OCI-LY7 (cell line): ENCODE results near the gene PAK6. TPM values are rescaled to one million over a fixed set of nuclear protein-coding genes. Genes with fewer than 3 reads are reported as not detected.

ENCODE experiments used
- BruUV-seq: library from RNA; stranded (reverse); fragments of 400-500 nt; replicated peaks from 2 replicates; lab custom pipeline; 2021; lab: Mats Ljungman, UMichigan
- CTCF ChIA-PET: fragments of 300-600 bp; sonication (Branson Sonifier 250); formaldehyde crosslinking; loops from one replicate; lab custom pipeline; 2022; ENCODE audit warnings: antibody characterized with exemption; ENCODE audit not compliant: unreplicated experiment; lab: Charles Lee
- POLR2A ChIA-PET: fragments of 300-600 bp; sonication (Branson Sonifier 250); formaldehyde crosslinking; loops from one replicate; lab custom pipeline; 2022; ENCODE audit warnings: antibody characterized with exemption; lab: Charles Lee
- DNase-seq: peaks from one replicate; pipeline ENCODE4 v3.0.0-alpha.2; 2015; ENCODE audit warnings: low spot score
- H2AFZ ChIP-seq: fragments of 200-600 bp; sonication (generic), shearing (Covaris generic); 2 replicates; pipeline ENCODE4 v1.6.1; 2014; ENCODE audit warnings: mild to moderate bottlenecking, antibody characterized with exemption, low read length, moderate library complexity
- H3K27ac ChIP-seq: fragments of 200-600 bp; sonication (generic); 2 replicates; pipeline ENCODE4 v1.5.1; 2014; ENCODE audit warnings: mixed run types, low read depth, mild to moderate bottlenecking, moderate library complexity, low read length, inconsistent platforms; ENCODE audit not compliant: poor library complexity, severe bottlenecking
- H3K36me3 ChIP-seq: fragments of 200-600 bp; sonication (generic); 2 replicates; pipeline ENCODE4 v1.6.1; 2014; ENCODE audit warnings: mild to moderate bottlenecking, antibody characterized with exemption, low read length, moderate library complexity, mixed read lengths; ENCODE audit not compliant: insufficient read depth
- H3K4me1 ChIP-seq: fragments of 200-600 bp; sonication (generic); 2 replicates; pipeline ENCODE4 v1.5.1; 2014; ENCODE audit warnings: mild to moderate bottlenecking, low read length; ENCODE audit not compliant: insufficient read depth, poor library complexity, severe bottlenecking
- H3K4me2 ChIP-seq: fragments of 200-600 bp; sonication (generic); 2 replicates; pipeline ENCODE4 v1.6.1; 2014; ENCODE audit warnings: mild to moderate bottlenecking, low read length
- H3K4me3 ChIP-seq: fragments of 200-600 bp; sonication (generic); 2 replicates; pipeline ENCODE4 v1.5.1; 2014; ENCODE audit warnings: mild to moderate bottlenecking, low read depth, low read length; ENCODE audit not compliant: poor library complexity, severe bottlenecking
- H3K79me2 ChIP-seq: fragments of 200-600 bp; sonication (generic); 2 replicates; pipeline ENCODE4 v1.6.1; 2016; ENCODE audit warnings: low read depth, mild to moderate bottlenecking, low read length, moderate library complexity, mixed read lengths; ENCODE audit not compliant: insufficient read depth
- H3K9me2 ChIP-seq: fragments of 200-600 bp; sonication (generic); 2 replicates; pipeline ENCODE4 v1.6.1; 2016; ENCODE audit warnings: mild to moderate bottlenecking, low read length, mixed read lengths; ENCODE audit not compliant: insufficient read depth
- H3K9me3 ChIP-seq: fragments of 200-600 bp; sonication (generic); 2 replicates; pipeline ENCODE4 v1.6.1; 2014; ENCODE audit warnings: mild to moderate bottlenecking, mixed run types, low read length, mixed read lengths
- H4K20me1 ChIP-seq: fragments of 200-600 bp; sonication (generic); 2 replicates; pipeline ENCODE4 v1.6.1; 2014; ENCODE audit warnings: mild to moderate bottlenecking, antibody characterized with exemption, low read length, moderate library complexity, mixed read lengths; ENCODE audit not compliant: insufficient read depth
- CTCF ChIP-seq: fragments of 200-600 bp; sonication (generic); conservative IDR thresholded peaks from 2 replicates; pipeline ENCODE4 v1.5.1; 2014; ENCODE audit warnings: mild to moderate bottlenecking, antibody characterized with exemption, low read length, moderate library complexity, mixed read lengths
- EZH2phosphoT487 ChIP-seq: fragments of 200-600 bp; sonication (generic); IDR thresholded peaks from 2 replicates; pipeline ENCODE4 v1.6.1; 2018; ENCODE audit warnings: low read depth, borderline replicate concordance, mild to moderate bottlenecking, mixed run types, antibody characterized with exemption, low read length, moderate library complexity, mixed read lengths
- intact Hi-C: fragments of 100-400 bp; cut with micrococcal nuclease; formaldehyde crosslinking; loops from one replicate; pipeline ENCODE4 v1.10.0; 2022; ENCODE audit not compliant: unreplicated experiment
- total RNA-seq, 2 experiments: library from RNA; depleted of rRNA in 1 of 2; stranded (reverse); fragments of >200 nt in 1 of 2; shearing (Covaris generic) in 1 of 2; gene quantifications; 2 replicates each; pipeline ENCODE4 v1.2.3, GENCODE V29; 2014 to 2022

PAK6 gene
- total RNA-seq, 2 experiments from 2014 or later = 0.03 TPM; not detected in 1

GRCh38 chr15:40285151-40285550, 46.3 kb downstream of the PAK6 start:
- Histone ChIP-seq H4K20me1 (no peaks in the 10 kb centered on the region), H3K36me3 (no peaks in the 10 kb centered on the region), H3K9me3 (no peaks in the 10 kb centered on the region), H3K9me2 (no peaks in the 10 kb centered on the region), H3K79me2 (no peaks in the 10 kb centered on the region), H3K4me2 (no peak overlapping the region), H3K27ac (no peak overlapping the region), H3K4me1 (peaks cover 4% of the 10 kb centered on the region), H2AFZ (no peak overlapping the region), H3K4me3 (no peak overlapping the region)
- TF ChIP-seq CTCF (no peak), EZH2phosphoT487 (no peak)
- DNase-seq = no peak
- CTCF ChIA-PET = interaction anchor here (0.6 kb wide), 1 partner anchor 556 kb away, joined by 3 read pairs; no protein-coding TSS in a partner anchor
- POLR2A ChIA-PET = interaction anchor here (0.6 kb wide), 1 partner anchor 12 kb away, joined by 3 read pairs; no protein-coding TSS in a partner anchor
- intact Hi-C loops = no loop called here
- BruUV-seq = no TSS peak

GRCh38 chr15:40285554-40286011, 46.7 kb downstream of the PAK6 start:
- no TSS peak for BruUV-seq
- H3K4me3 ChIP-seq = no peak overlapping the region
- no peaks in the 10 kb centered on the region for H3K9me2 ChIP-seq
- H4K20me1 ChIP-seq = no peaks in the 10 kb centered on the region
- no peak overlapping the region for H3K4me2 ChIP-seq
- no peaks in the 10 kb centered on the region for H3K9me3 ChIP-seq
- DNase-seq = no peak
- ChIA-PET POLR2A (interaction anchor here (0.6 kb wide), 1 partner anchor 12 kb away, joined by 3 read pairs; no protein-coding TSS in a partner anchor), CTCF (interaction anchor here (0.6 kb wide), 1 partner anchor 556 kb away, joined by 3 read pairs; no protein-coding TSS in a partner anchor)
- TF ChIP-seq EZH2phosphoT487 (no peak), CTCF (no peak)
- no peaks in the 10 kb centered on the region for H3K79me2 ChIP-seq
- no peaks in the 10 kb centered on the region for H3K36me3 ChIP-seq
- no peak overlapping the region for H3K27ac ChIP-seq
- intact Hi-C loops = no loop called here
- peaks cover 7% of the 10 kb centered on the region for H3K4me1 ChIP-seq
- H2AFZ ChIP-seq = no peak overlapping the region

- Histone ChIP-seq H3K4me2 (no peak overlapping the region), H3K27ac (no peak overlapping the region), H3K9me2 (no peaks in the 10 kb centered on the region), H4K20me1 (no peaks in the 10 kb centered on the region), H3K4me1 (peaks cover 7% of the 10 kb centered on the region), H3K4me3 (no peak overlapping the region), H3K36me3 (no peaks in the 10 kb centered on the region), H3K9me3 (no peaks in the 10 kb centered on the region), H3K79me2 (no peaks in the 10 kb centered on the region), H2AFZ (no peak overlapping the region)
- TF ChIP-seq CTCF (no peak), EZH2phosphoT487 (no peak)
- DNase-seq = no peak
- BruUV-seq = no TSS peak
- ChIA-PET POLR2A (no interaction called here), CTCF (no interaction called here)
- intact Hi-C loops = no loop called here
These were observed 47.2 kb downstream of the PAK6 start for GRCh38 chr15:40286061-40286532.
